ENCODE measurements around the gene XG. TPM values are rescaled to one million over a fixed set of nuclear protein-coding genes. Genes with fewer than 3 reads are reported as not detected.
"Not testable (repeated sequence)": the region's sequence is repeated elsewhere in the genome, so short reads cannot be mapped to it uniquely, and the experiment has no call there.

Gene XG
- total and polyA plus RNA-seq, 2 donors (not counting 3 experiments of a cell fraction or from before 2014, with no cell fraction given) = 0.10 TPM; not detected in 1

GRCh38 chrX:2774776-2775175 lies 22.9 kb downstream of the XG start:
- Histone ChIP-seq H3K9ac (replicated peaks; ENCODE audit: extremely low read depth, insufficient read depth, low read length) (no peak overlapping the region), H3K4me1 (ENCODE audit: control insufficient read depth, extremely low read depth, insufficient read depth, low read length) (no peaks in the 10 kb centered on the region), H2AFZ (ENCODE audit: low read depth, low read length) (no peak overlapping the region), H3K27me3 (ENCODE audit: control insufficient read depth in 2 of 2, insufficient read depth in 2 of 2, low read length in 2 of 2) (peaks cover 2% of the 10 kb centered on the region in 2 experiments), H3K9me1 (replicated peaks; ENCODE audit: control insufficient read depth, extremely low read depth, insufficient read depth, low read length) (no peaks in the 10 kb centered on the region), H3K4me3 (replicated peaks in 1 of 3; ENCODE audit: insufficient read depth in 1 of 3, low read depth in 1 of 3, low read length in 3 of 3) (no peak overlapping the region), H3K27ac (ENCODE audit: insufficient read depth, low read depth, low read length) (no peak overlapping the region), H3K9me3 (replicated peaks; ENCODE audit: control insufficient read depth, insufficient read depth, low read length) (no peaks in the 10 kb centered on the region), H3K4me2 (ENCODE audit: insufficient read depth, low read length) (no peak overlapping the region), H3K36me3 (ENCODE audit: control insufficient read depth in 2 of 2, extremely low read depth in 1 of 2, insufficient read depth in 2 of 2, low read length in 2 of 2) (no peaks in the 10 kb centered on the region), H4K20me1 (replicated peaks; ENCODE audit: control insufficient read depth, extremely low read depth, insufficient read depth, low read length) (no peaks in the 10 kb centered on the region), H3K79me2 (ENCODE audit: control insufficient read depth, insufficient read depth, low read length) (no peaks in the 10 kb centered on the region)
- no peak for FAIRE-seq
- TF ChIP-seq FOS (IDR thresholded peaks at IDR 0.05; ENCODE audit: borderline replicate concordance, insufficient read depth, low read length) = no peak
- dilution Hi-C loops (cut with MboI; ENCODE audit: extremely low pct_ligation_motif_present, low sequenced_read_pairs) = no loop called here
- BruUV-seq (replicated peaks) = no TSS peak
- DNase-seq (ENCODE audit: low read depth, low spot score) = no peak
- CTCF ChIA-PET = no interaction called here
- POLR2A ChIA-PET = no interaction called here
- intact Hi-C loops (cut with micrococcal nuclease) = no loop called here

- H3K27ac ChIP-seq (ENCODE audit: insufficient read depth, low read depth, low read length); H3K36me3 ChIP-seq (ENCODE audit: control insufficient read depth in 2 of 2, extremely low read depth in 1 of 2, insufficient read depth in 2 of 2, low read length in 2 of 2); H3K9ac ChIP-seq (replicated peaks; ENCODE audit: extremely low read depth, insufficient read depth, low read length); H3K9me1 ChIP-seq (replicated peaks; ENCODE audit: control insufficient read depth, extremely low read depth, insufficient read depth, low read length); H3K4me2 ChIP-seq (ENCODE audit: insufficient read depth, low read length); H3K4me3 ChIP-seq (replicated peaks in 1 of 3; ENCODE audit: insufficient read depth in 1 of 3, low read depth in 1 of 3, low read length in 3 of 3); intact Hi-C loops (cut with micrococcal nuclease); DNase-seq (ENCODE audit: low read depth, low spot score); BruUV-seq (replicated peaks); H3K4me1 ChIP-seq (ENCODE audit: control insufficient read depth, extremely low read depth, insufficient read depth, low read length); H2AFZ ChIP-seq (ENCODE audit: low read depth, low read length); dilution Hi-C loops (cut with MboI; ENCODE audit: extremely low pct_ligation_motif_present, low sequenced_read_pairs); FAIRE-seq; H4K20me1 ChIP-seq (replicated peaks; ENCODE audit: control insufficient read depth, extremely low read depth, insufficient read depth, low read length); POLR2A ChIA-PET; H3K27me3 ChIP-seq (ENCODE audit: control insufficient read depth in 2 of 2, insufficient read depth in 2 of 2, low read length in 2 of 2); H3K79me2 ChIP-seq (ENCODE audit: control insufficient read depth, insufficient read depth, low read length); H3K9me3 ChIP-seq (replicated peaks; ENCODE audit: control insufficient read depth, insufficient read depth, low read length); CTCF ChIA-PET: not testable (repeated sequence)
These were observed 28.8 kb downstream of the XG start for GRCh38 chrX:2780472-2781225.
